Ishikawa (cell line): ENCODE data around the gene R3HDM4.

Experiments used
- CEBPB ChIP-seq: IDR thresholded peaks from 2 replicates; pipeline ENCODE4 v1.6.1; 2012
- CREB1 ChIP-seq: IDR thresholded peaks from 2 replicates; pipeline ENCODE4 v1.6.1; 2012; ENCODE audit warnings: low read depth
- EGR1 ChIP-seq: IDR thresholded peaks from 2 replicates; pipeline ENCODE4 v1.6.1; 2012
- EP300 ChIP-seq: IDR thresholded peaks from 2 replicates; pipeline ENCODE4 v1.6.1; 2012; ENCODE audit warnings: borderline replicate concordance
- FOXM1 ChIP-seq: IDR thresholded peaks from 2 replicates; pipeline ENCODE4 v1.6.1; 2012; ENCODE audit warnings: low read depth, borderline replicate concordance
- MAX ChIP-seq: IDR thresholded peaks from 2 replicates; pipeline ENCODE4 v1.6.1; 2012
- NFIC ChIP-seq: IDR thresholded peaks from 2 replicates; pipeline ENCODE4 v1.6.1; 2012
- RAD21 ChIP-seq: IDR thresholded peaks from 2 replicates; pipeline ENCODE4 v1.6.1; 2012; ENCODE audit warnings: low read depth
- REST ChIP-seq: IDR thresholded peaks from 2 replicates; pipeline ENCODE4 v1.6.1; 2012; ENCODE audit warnings: low read depth, mild to moderate bottlenecking
- TAF1 ChIP-seq: IDR thresholded peaks from 2 replicates; pipeline ENCODE4 v1.6.1; 2012; ENCODE audit warnings: low read depth, mild to moderate bottlenecking
- TCF12 ChIP-seq: IDR thresholded peaks from 2 replicates; pipeline ENCODE4 v1.6.1; 2012; ENCODE audit warnings: low read depth
- TEAD4 ChIP-seq: IDR thresholded peaks from 2 replicates; pipeline ENCODE4 v1.6.1; 2012
- USF1 ChIP-seq: IDR thresholded peaks from 2 replicates; pipeline ENCODE4 v1.6.1; 2012
- YY1 ChIP-seq: IDR thresholded peaks from 2 replicates; pipeline ENCODE4 v1.6.1; 2012; ENCODE audit warnings: low read depth
- ZBTB7A ChIP-seq: IDR thresholded peaks from 2 replicates; pipeline ENCODE4 v1.6.1; 2012; ENCODE audit warnings: low read depth

R3HDM4 gene

GRCh38 chr19:873561-874041 is 39.4 kb downstream of the R3HDM4 start:
- TF ChIP-seq REST (no peak), USF1 (no peak), RAD21 (no peak), FOXM1 (no peak), TEAD4 (no peak), MAX (no peak), EP300 (no peak), TCF12 (no peak), CEBPB (no peak), EGR1 (no peak), ZBTB7A (no peak), YY1 (no peak), TAF1 (no peak), CREB1 (no peak), NFIC (no peak)

GRCh38 chr19:873084-873483 is 39.9 kb downstream of the R3HDM4 start:
- TF ChIP-seq EP300 (no peak), EGR1 (no peak), USF1 (no peak), CREB1 (no peak), NFIC (no peak), TEAD4 (no peak), TCF12 (no peak), YY1 (no peak), ZBTB7A (no peak), FOXM1 (no peak)

GRCh38 chr19:872266-872951 is 40.6 kb downstream of the R3HDM4 start:
- TF ChIP-seq CEBPB (no peak), TEAD4 (no peak), REST (no peak), USF1 (no peak), MAX (no peak), TCF12 (no peak)

- no peak for TF ChIP-seq TAF1
- no peak for TF ChIP-seq TEAD4
- no peak for TF ChIP-seq YY1
- TF ChIP-seq USF1 = no peak
- TF ChIP-seq MAX = no peak
- TF ChIP-seq EGR1 = no peak
- no peak for TF ChIP-seq EP300
- no peak for TF ChIP-seq CEBPB
- TF ChIP-seq ZBTB7A = no peak
- TF ChIP-seq CREB1 = no peak
- no peak for TF ChIP-seq RAD21
These were observed 41.4 kb downstream of the R3HDM4 start for GRCh38 chr19:871446-872265.
